Measurements from ENCODE around the gene ESRRB.

The ESRRB gene

DNA sequence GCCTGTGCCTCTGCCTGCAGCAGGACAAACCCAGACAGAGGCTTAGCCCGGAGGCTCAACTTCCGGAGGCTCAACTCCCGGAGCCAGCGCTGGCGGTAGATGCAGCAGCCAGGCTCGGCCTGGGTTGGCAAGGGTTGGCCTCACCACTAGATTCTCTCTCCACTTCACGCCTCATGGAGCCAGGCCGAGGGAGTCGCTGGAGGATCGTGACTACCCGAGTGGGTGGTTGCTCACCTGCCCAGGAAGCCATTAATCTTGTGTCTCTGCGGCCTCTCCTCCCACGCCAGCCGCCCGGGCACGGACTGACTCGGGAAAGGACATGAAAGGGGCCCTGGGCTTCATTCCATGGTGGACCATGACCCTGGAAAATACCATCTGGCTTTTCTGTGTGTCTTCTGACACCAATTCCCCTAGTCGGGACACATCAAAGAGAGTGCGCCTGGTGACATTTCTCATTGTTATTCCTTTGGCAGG lies 20.8 kb downstream of the ESRRB start:
- no peak for DNase-seq (ENCODE audit: low read depth in 1 of 2, low spot score in 1 of 2)

DNA sequence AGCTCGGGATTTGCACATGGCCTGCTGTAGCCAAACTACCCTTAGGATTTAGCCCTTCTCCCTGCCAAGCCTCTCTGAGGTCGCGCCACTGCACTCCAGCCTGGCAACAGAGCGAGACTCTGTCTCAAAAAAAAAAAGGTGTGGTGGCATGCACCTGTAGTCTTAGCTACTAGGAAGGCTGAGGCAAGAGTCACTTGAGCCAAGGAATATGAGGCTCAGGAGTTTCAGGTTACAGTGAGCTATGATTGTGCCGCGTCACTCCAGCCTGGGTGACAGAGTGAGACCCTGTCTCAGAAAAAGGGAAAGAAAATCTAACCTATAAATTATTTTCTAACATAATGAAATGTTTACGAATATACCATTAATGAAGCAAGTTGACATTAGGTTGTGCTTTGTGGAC lies 29.7 kb downstream of the ESRRB start:
- DNase-seq (ENCODE audit: low read depth in 1 of 2, low spot score in 1 of 2), result no peak

DNA sequence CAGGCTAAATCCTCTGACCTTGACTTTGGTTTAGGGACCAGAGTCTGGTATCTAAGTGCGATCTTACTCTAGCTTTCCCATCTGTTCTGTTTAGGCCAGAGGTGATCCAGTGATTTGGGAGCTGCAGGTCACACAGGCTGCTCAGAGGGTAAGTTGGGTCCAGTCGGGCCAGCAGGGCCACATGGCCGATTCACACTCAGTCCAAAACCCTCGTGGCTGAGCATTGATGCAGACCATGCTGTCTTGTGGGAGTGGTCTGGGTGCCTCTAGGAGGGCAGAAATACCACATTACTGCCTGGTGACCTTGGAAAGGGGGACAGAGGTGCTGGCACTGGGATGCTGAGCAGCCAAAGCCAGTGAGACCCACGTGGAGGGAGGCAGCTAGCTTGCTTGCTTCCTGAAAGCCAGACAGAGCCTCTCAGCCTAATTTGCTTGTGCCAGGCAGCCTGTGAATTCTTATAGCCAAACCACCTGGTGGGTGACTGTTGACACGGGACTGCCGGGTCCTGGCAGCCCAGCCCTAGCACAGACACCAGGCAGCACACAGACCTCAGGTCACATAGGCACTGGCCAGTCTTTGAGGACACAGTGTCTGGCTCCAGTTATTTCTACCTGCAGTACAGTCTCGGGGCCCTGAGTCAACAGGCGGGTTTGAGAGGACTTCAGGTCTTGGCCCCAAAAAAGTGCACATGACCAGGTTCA lies 31.7 kb downstream of the ESRRB start:
- DNase-seq (ENCODE audit: low read depth in 1 of 2, low spot score in 1 of 2), result no peak

DNA sequence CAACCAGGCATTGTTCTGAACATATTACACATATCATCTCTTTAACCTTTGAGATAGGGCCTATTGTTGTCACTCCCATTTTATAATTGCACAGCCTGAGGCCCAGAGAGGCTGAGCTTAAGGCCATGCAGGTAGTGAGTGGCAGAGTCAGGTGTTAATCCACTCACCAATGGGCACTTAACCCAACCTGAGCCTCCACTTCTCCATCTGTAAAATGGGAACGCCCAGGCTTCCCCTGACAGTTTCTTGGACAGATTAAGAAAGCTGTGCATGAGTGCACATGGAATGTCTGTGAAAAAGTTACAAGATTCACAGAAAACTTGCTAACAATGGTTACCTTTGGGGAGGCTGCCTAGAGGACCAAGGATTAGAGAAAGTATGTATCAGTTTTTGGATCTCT lies 32.9 kb downstream of the ESRRB start:
- no peak for DNase-seq (ENCODE audit: low read depth in 1 of 2, low spot score in 1 of 2)

DNA sequence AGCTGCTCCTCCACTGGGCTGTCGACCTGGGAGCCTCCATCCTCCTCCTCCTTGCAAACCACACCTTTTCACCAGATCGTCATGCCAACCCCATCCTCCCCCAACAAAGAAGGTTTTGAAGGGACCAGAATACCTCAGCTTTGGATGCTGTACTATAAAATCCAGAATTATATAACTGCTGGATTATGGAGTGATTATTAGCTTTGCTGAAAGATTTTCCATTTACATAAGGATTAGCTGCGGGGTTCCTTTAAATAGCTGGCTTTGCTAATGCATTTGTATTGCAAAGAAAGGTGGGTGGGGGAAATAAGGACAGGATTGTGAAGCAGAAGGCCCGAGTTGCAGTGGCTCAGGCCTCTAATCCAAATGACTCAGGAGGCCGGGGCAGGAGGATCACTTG lies 36.6 kb downstream of the ESRRB start:
- no peak for DNase-seq (ENCODE audit: low read depth in 1 of 2, low spot score in 1 of 2)

DNA sequence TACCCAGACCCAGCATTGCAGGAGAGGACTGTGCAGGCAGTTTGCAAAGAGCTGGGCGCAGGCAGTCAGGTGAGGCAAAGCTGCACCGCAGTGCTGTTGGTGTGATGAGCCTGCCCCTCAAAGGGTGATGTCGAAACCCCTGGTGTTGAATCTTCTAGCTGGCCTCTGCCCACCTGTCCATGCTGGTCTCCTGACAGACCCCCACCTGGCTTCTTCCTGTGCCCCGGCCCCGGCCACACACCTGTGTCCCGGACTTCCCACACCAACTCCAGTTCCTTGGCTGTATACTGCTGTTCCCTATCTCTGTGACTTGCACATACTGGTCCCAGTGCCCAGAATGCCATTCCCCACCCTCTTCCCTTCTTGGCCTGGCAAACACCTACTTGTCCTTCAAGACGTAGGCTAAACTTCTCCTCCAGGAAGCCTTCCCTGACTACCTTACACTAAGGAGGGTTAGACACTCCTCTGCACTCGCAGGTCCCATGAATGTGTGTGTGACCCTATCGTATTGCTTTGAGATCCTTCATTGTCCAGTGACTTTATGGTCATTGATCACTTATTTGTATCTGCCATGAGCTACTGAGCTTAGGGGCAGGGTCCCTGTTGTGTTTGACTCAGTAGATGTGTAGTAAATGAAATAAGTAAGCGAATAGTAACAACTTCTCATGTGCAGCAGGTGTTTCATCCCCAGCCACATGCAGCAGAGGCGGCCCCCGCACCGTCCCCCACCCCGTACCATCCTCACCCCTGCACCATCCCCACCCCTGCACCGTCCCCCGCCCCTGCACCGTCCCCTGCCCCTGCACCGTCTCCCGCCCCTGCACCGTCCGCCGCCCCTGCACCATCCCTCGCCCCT lies 37.4 kb downstream of the ESRRB start:
- no peak for DNase-seq (ENCODE audit: low read depth in 1 of 2, low spot score in 1 of 2)

DNA sequence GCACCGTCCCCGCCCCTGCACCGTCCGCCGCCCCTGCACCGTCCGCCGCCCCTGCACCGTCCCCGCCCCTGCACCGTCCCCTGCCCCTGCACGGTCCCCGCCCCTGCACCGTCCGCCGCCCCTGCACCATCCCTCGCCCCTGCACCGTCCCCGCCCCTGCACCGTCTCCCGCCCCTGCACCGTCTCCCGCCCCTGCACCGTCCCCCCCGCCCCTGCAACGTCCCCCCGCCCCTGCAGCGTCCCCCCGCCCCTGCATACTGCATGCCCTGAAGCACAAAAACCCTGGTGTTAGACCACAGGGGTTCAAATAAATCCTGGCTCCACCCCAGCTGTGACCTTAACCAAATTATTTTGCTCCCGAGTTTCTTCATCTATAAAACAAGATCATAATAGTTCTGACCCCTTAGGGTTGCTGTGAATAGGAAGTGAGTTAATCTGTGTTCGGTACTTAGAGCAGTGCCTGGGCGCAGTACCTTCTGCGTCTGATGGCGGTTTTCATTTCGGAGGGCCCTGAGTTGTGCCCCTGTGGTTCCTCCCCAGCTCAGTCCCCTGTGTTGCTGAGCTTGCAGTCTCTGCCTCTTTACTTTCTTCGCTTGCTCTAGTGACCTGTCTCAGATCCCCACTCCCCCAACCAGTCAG lies 38.1 kb downstream of the ESRRB start:
- DNase-seq (ENCODE audit: low read depth in 1 of 2, low spot score in 1 of 2), result no peak

DNA sequence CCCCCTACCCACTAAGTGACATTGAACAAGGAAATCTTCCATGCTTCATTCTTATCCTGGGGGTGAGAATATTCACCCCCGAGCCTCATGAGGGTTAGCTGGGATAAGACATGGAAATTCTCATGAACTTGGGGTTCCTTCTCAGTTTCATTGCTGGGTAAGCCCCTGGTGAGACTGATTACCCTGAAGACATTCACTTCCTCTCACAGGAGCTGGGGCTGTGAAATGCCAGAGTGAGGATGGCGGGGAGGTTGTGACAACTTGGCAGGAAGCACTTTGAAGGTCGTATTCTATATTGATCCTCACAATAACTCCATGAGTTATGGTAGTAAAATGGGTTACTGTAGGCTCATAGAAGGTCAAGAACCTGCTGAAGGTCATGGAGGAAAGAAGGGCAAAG lies 43.5 kb downstream of the ESRRB start:
- no peak for DNase-seq (ENCODE audit: low read depth in 1 of 2, low spot score in 1 of 2)

DNA sequence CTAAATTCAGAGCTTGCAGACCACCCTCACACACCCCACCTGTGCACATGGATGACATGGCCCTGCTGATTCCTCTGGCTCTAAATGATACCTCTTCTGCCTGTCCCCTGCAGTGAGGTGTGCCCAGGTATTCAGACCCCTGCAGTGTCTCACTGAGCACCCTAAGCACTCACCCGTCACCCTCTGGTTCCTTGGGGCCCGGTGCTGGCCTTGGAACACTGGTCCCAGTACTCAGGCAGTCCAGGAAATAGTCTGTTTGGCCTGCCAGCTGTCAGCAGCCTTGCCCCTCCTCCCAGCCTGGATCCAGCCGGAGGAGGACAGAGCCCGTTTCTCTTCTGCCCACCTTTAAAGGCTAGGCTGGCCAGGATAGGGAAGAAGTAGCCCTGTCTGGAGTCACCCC lies 44.9 kb downstream of the ESRRB start:
- DNase-seq (ENCODE audit: low read depth in 1 of 2, low spot score in 1 of 2), result no peak

DNA sequence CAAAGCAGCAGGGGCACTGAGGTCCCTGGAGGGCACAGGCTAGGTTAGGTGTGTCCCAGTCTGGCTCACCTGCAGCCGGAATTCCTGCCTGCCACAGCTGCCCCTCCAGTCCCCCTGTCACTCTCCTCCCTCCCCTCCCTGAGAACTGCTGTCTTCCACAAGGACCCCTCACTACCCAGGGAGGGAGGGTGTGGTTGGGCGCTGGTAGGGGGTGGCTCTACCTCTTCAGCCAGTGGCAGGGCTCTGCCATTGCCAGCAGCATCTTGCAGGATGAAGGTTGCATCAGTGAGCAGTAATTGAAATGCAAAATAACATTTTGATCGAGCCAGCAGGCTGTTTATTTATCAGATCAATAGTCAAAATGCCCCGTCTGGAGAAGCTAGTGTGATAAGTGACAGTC lies 45.7 kb downstream of the ESRRB start:
- no peak for DNase-seq (ENCODE audit: low read depth in 1 of 2, low spot score in 1 of 2)

DNA sequence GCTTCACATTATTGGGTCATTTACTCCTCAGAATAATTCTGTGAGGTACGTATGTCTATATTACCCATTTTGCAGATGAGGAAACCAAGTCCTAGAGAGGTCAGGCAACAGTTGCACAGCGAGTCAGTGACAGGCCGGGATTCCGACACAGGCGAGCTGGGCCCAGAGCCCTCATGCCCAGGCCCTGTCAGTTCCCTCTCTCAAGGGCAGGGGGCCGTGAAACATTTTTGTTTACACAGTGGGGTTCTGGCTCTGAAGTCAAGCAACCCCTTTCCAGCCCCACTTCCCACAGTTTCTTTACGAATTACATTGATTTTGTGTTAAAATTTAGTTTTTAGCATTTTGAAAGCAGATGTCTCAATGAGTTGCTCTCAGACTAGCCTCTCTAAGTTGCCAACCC lies 46.7 kb downstream of the ESRRB start:
- no peak for DNase-seq (ENCODE audit: low read depth in 1 of 2, low spot score in 1 of 2)

DNA sequence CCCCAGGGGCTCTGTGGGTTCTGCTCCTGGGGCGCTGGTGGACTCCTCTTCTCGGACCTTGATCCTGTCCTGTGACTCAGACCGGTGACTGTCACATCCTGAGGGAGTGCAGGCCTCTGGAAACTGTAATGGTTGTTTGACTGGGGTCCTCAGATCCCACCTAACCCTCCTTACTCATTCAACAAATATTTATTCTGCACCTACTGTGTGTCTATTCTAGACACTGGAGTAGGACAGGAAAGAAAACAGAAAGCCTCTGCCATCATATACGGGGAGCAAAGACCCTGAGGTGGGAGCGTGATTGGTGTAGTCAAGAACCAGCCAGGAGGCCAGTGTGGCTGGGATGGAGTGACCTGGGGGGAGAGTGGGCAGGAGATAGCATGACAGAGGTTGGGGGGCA lies 47.6 kb downstream of the ESRRB start:
- no peak for DNase-seq (ENCODE audit: low read depth in 1 of 2, low spot score in 1 of 2)

DNA sequence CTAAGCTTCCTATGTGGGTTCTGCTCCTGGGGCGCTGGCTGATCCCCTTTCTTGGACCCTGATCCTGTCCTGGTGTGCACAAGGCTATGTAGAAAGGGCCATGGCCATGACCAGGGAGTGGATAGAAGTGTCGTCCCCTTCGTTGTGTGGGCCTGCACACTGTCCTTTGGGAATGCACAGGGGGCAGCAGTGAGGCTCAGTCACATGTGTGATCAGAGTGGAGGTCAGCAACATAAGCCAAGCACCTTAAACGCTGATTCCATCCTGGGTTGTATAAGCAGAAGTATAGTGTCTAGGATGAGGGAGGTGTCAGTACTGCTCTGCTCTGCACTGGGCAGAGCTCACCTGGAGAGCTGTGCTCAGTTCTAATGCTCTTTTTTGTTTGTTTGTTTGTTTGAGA lies 48.4 kb downstream of the ESRRB start:
- no peak for DNase-seq (ENCODE audit: low read depth in 1 of 2, low spot score in 1 of 2)

DNA sequence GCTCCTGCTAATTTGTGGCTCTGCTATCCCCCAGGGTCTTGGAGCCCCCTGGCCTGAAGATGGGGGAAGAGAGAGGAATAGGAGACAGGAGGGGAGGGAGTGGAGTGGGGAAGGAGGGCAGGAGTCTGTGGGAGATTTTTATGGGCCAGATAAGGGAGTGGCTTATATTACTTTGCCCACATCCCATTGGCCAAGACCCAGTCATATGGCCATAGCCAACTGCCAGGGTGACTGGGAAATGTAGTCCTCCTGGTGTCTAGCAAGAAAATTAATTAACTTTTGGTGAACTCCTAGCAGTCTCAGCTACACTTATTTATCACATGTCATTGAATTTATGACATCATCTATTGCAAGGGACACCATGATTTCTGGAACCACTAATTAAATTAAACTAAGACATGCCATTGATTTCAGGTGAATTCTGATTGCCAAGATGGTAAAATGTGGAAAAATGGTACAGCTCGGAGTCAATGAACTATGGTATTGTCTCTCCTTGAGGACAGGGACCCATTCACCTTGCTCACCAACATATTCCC lies 50.3 kb downstream of the ESRRB start:
- DNase-seq (ENCODE audit: low read depth in 1 of 2, low spot score in 1 of 2), result no peak

DNA sequence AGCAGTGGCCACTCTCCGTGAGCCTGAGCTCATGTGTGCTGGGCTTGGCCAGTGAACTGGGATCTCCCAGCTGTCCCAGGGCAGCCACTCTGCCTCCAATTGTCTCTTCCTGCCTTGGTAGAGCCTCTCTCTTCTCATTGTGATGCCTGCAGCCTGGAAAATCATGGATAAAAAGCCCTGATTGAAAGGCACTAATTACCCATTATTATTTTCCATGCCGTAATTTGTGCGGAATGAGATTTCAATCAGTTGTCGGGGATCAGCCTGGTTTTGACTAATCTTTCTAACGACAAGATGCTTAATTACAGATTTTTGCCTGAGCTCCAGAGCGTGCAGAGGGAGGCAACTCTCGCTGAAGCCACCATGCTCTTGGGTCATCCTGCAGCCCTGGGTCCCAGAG lies 52.7 kb downstream of the ESRRB start:
- no peak for DNase-seq (ENCODE audit: low read depth in 1 of 2, low spot score in 1 of 2)

DNA sequence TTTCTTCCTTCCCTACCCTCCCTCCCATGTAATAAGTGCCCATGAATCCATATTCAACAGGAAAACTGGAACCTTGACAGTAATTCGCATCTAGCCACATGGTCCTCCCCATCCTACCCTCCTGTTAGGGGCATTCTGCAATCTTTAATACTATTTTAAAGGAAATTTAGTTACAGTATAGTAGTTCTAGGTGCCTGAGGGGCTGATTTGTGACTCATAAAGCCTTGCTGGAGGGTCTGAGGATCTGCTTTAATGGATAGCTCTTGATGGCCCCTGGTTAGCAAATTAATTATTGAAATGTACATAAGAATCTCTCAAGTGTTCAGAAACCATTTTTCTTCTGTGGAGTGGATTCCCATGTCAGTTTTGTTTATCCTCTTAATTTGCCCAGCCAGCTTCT lies 54.1 kb downstream of the ESRRB start:
- DNase-seq (ENCODE audit: low read depth in 1 of 2, low spot score in 1 of 2), result no peak

DNA sequence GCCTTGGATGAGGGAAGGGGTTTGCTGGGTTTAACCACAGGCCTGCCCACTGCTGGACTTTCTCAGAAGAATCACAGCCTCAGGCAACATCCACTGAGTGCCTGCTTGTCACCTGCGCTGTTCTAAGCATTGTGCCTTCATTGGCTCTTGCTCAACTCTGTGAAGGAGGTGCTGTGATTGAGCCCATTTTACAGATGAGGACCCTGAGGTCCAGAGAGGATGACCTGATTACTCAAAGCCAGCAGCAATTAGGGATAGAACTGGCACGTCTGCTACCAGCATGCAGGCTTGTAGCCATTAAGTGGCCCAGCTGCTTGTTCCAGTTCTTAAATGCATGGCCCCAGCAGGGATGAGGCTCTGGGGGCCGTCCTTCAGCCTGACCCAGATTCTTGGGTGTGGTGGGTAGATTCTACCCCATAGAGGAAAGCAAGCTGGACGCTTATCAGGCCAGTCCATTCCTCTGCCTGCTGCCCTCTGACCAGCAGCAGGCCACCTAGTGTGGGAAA lies 54.6 kb downstream of the ESRRB start:
- no peak for DNase-seq (ENCODE audit: low read depth in 1 of 2, low spot score in 1 of 2)

DNA sequence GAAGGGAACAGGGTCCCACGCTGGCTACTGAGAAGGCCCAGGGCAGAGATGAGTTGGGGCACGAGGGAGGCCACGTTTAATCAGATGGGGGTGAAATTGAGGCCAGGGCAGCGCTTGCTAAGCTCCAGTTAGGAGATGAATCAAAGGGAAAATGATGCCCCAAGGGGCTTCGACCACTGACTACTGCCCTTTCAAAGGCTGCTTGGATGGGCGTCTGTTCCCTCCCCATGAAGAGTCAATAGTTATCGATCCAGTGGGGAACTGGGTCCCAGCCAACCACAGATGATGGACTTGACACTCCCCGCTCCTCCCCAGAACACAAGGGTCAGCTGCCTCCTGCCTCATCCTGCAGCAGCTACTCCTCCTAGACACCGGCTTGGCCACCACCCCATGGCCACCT lies 55.6 kb downstream of the ESRRB start:
- no peak for DNase-seq (ENCODE audit: low read depth in 1 of 2, low spot score in 1 of 2)

DNA sequence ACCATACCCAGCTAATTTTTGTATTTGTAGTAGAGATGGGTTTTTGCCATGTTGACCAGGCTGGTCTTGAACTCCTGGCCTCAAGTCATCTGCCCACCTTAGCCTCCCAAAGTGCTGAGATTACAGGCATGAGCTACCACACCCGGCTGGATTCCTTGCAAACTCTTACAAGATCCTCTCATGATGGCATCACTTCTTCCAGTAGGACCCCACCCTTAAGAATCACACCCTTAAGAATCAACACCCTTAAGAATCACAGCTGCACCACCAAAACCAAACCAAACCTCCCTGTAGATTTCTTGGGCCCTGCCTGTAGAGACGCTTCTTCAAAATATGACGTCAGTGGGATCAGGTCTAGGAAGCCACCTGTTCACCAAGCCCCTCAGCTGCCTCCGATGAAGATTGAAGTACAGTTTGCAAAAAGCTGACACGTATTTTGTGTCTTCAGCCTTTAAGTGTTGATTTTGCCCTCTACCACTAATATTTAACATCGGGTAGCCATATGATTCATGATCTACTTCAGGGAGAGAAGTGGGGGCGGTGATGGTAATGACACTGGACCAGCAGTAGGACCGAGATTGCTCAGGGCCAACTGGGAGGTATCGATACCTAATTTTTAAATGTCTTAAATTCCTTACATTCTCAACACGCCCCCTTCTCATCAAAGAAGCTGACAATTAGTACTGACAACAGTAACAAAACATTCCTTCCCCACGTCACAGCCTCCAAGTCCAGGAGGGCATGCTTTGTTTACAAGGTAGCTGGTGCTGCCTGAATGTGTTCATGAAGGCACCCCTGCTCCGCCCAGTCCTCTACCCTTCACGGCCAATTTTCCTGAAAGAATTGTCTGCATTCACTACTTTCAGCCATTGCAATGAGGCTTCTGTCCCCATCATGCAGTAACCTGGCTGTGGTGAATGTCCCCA lies 57.2 kb downstream of the ESRRB start:
- no peak for DNase-seq (ENCODE audit: low read depth in 1 of 2, low spot score in 1 of 2)

DNA sequence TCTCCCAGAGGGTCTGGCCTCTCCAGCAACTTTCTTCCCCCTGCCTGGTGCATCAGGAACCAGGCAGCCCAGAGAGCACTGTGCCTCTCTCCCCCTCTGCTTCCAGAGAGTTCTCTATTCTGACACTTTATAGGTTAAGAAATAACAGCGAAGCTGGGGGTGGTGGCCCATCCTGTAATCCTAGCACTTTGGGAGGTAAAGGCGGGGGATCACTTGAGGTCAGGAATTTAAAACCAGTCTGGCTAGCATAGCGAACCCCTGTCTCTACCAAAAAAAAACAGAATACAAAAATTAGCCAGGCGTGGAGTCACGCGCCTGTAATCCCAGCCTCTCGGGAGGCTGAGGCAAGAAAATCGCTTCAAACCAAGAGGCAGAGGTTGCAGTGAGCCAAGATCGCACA lies 58.3 kb downstream of the ESRRB start:
- DNase-seq (ENCODE audit: low read depth in 1 of 2, low spot score in 1 of 2), result no peak

Measured in activated CD4-positive, alpha-beta T cell treated with anti-CD3 and anti-CD28 coated beads, Interleukin-2, amount 50 U/mL, for 24 hours (primary cell).